ENCODE measurements around the gene CCDC69.

Gene CCDC69

GRCh38 chr5:151147033-151147432, 76.9 kb downstream of the CCDC69 start:
- no peak overlapping the region for H3K4me3 ChIP-seq (ENCODE audit: low read depth, low read length)

GRCh38 chr5:151146061-151146460, 77.8 kb downstream of the CCDC69 start:
- no peak overlapping the region for H3K4me3 ChIP-seq (ENCODE audit: low read depth, low read length)
- TF ChIP-seq CTCF (IDR thresholded peaks at IDR 0.05; ENCODE audit: low read depth, low read length), result no peak

More at GRCh38 chr5:151147033-151147432, 76.9 kb downstream of the CCDC69 start:
- no peak for TF ChIP-seq CTCF (IDR thresholded peaks at IDR 0.05; ENCODE audit: low read depth, low read length)

GRCh38 chr5:151144922-151145321, 79.0 kb downstream of the CCDC69 start:
- no peak overlapping the region for H3K4me3 ChIP-seq (ENCODE audit: low read depth, low read length)
- no peak for TF ChIP-seq CTCF (IDR thresholded peaks at IDR 0.05; ENCODE audit: low read depth, low read length)

- no peak for TF ChIP-seq CTCF (IDR thresholded peaks at IDR 0.05; ENCODE audit: low read depth, low read length)
- H3K4me3 ChIP-seq (ENCODE audit: low read depth, low read length), result no peak overlapping the region
These were observed 79.6 kb downstream of the CCDC69 start for GRCh38 chr5:151144275-151144674.

- no peak overlapping the region for H3K4me3 ChIP-seq (ENCODE audit: low read depth, low read length)
- TF ChIP-seq CTCF (IDR thresholded peaks at IDR 0.05; ENCODE audit: low read depth, low read length), result no peak
These were observed 80.2 kb downstream of the CCDC69 start for GRCh38 chr5:151143645-151144044.

- no peak overlapping the region for H3K4me3 ChIP-seq (ENCODE audit: low read depth, low read length)
- no peak for TF ChIP-seq CTCF (IDR thresholded peaks at IDR 0.05; ENCODE audit: low read depth, low read length)
These were observed 81.0 kb downstream of the CCDC69 start for GRCh38 chr5:151142933-151143332.

- no peak for TF ChIP-seq CTCF (IDR thresholded peaks at IDR 0.05; ENCODE audit: low read depth, low read length)
These were observed 82.4 kb downstream of the CCDC69 start for GRCh38 chr5:151141535-151141934.

More at GRCh38 chr5:151141535-151141934, 82.4 kb downstream of the CCDC69 start:
- no peak overlapping the region for H3K4me3 ChIP-seq (ENCODE audit: low read depth, low read length)

Data from WI38 (cell line).